PFSK-1 (cell line): ENCODE data around the gene KDM4B.

Source experiments
- POLR2AphosphoS5 ChIP-seq: IDR thresholded peaks from 2 replicates; pipeline ENCODE4 v1.6.1; 2012; ENCODE audit warnings: low read depth, mild to moderate bottlenecking, control low read depth, low read length, moderate library complexity
- TAF1 ChIP-seq: IDR thresholded peaks from 2 replicates; pipeline ENCODE4 v1.6.1; 2012; ENCODE audit warnings: low read length, control low read depth, borderline replicate concordance; ENCODE audit not compliant: insufficient read depth
- TF ChIP-seq, protein P1 (sequence below), 2 experiments: IDR thresholded peaks; 2 replicates each; pipeline versions ENCODE4 v1.6.1 to v1.8.0; 2011 to 2012; ENCODE audit warnings: low read depth in 2 of 2, low read length in 2 of 2, control low read depth in 1 of 2, inconsistent platforms in 1 of 2, mild to moderate bottlenecking in 1 of 2, moderate library complexity in 1 of 2; ENCODE audit not compliant: insufficient read depth in 1 of 2

DNA sequence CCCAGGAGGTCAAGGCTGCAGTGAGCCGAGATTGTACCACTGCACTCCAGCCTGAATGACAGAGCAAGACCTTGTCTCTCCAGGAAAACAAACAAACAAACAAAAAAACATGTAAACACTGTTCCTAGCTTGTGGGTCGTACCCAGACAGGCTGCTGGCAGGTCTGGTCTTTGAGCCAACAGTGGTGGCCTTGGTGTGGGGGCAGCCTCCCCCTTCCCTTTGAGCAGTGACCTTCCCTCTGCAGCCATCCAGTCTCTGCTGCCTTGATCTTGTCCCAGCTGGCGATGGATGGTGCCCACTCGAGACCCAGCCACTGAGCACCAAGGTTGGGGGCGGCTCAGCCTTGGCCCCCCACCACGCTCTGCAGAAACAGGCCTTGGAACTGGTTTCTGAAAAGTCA, 143.3 kb downstream of the KDM4B start:
- TF ChIP-seq, protein P1, sequence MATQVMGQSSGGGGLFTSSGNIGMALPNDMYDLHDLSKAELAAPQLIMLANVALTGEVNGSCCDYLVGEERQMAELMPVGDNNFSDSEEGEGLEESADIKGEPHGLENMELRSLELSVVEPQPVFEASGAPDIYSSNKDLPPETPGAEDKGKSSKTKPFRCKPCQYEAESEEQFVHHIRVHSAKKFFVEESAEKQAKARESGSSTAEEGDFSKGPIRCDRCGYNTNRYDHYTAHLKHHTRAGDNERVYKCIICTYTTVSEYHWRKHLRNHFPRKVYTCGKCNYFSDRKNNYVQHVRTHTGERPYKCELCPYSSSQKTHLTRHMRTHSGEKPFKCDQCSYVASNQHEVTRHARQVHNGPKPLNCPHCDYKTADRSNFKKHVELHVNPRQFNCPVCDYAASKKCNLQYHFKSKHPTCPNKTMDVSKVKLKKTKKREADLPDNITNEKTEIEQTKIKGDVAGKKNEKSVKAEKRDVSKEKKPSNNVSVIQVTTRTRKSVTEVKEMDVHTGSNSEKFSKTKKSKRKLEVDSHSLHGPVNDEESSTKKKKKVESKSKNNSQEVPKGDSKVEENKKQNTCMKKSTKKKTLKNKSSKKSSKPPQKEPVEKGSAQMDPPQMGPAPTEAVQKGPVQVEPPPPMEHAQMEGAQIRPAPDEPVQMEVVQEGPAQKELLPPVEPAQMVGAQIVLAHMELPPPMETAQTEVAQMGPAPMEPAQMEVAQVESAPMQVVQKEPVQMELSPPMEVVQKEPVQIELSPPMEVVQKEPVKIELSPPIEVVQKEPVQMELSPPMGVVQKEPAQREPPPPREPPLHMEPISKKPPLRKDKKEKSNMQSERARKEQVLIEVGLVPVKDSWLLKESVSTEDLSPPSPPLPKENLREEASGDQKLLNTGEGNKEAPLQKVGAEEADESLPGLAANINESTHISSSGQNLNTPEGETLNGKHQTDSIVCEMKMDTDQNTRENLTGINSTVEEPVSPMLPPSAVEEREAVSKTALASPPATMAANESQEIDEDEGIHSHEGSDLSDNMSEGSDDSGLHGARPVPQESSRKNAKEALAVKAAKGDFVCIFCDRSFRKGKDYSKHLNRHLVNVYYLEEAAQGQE (IDR thresholded peaks at IDR 0.05; ENCODE audit: insufficient read depth in 1 of 2, low read depth in 2 of 2, low read length in 2 of 2) = no peak
- TF ChIP-seq POLR2AphosphoS5 (no peak), TAF1 (no peak)
